CD4-positive, alpha-beta T cell treated with Interleukin-1 beta for 1 hour (primary cell): ENCODE measurements around the gene PRMT9.

Source experiments
- DNase-seq, 2 donors: peaks; one replicate each; pipeline ENCODE4 v3.0.0-alpha.2; 2020 to 2022

Gene PRMT9

DNA sequence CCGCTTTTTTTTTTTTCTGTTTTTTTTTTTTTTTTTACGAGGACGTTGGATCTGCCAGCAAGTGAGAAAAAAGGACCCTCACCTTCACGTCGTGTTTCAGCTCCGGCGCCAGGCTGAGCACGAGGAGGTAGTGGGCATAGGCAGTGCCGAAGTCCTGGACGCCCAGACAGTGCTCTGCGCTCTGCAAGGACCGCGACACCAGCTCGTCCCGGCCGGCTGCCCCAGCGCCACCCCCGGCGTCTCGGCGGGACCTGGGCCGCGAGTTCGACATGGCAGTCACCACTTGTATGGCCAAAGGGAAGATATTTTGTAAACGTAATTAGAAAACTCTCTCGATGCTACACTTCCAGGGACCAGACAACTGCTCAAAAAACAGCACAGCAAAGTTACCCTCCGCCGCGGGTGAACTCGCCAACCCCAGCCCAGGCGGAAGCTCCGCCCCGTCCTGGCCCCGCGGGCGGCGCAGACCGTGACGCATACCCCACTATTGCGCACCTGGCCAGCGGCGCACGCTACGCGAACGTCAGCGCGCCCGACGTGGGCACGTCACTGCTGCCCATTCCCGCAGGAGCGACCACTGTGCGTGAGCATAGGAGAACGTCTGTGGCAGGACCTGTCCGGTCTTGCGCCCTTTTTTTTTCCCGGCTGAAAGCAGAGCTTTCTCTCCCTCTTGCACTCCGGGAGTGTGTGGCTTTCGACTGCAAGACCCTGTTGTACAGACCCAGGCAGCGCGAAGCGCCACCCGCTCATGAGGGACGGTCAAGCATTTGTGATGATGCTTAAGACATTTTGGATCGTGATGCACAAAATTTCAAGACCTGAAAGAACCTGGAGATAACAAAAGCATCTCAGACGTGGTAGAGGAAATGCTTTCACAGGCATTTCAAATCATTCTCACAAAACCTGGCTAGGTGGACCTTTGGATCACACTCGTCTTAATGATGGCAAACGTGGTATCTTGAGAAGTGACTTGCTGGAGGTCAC lies at the start of gene PRMT9:
Gene PRMT9, minus strand, starts transcription at position 447 of the 984 bp plus-strand sequence. Its CDS starts 176 bp downstream, at position 271.
- DNase-seq = peak; percentile 86 to 88

DNA sequence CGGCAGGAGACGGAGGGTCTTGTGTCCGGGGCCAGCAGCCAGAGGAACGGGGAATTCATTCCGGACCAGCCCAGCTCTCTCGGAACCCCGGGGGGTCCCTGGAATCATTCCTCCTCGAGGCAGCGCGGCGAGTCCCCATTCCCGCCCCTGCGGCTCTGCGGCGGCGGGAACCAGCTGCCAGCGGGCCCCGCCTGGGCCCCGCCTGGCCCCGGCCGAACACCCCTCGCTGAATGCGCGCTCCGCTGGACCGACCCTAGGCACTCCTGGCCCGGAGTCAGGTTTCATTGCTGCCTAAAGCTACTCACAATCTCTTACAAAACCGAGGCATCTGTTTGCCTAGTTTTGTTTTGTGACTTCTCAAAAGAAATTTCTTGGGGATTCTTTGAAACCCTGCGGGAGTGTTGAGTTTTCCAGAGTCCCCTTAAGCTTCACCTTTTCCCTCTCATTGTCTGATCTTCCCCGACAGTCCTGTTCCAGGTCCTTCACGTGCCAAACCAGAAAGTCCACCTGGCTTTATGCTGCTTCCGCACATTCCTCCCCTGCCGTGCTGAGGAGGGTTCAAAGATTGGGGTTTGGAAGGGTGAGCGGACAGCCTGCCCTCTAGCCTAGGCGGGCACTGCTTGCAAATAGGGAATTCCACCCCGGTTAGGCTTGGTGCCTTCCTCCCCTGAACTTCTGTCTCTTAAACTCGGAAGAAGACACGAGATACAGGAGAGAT lies 48.7 kb upstream of the PRMT9 start:
- DNase-seq = no peak

DNA sequence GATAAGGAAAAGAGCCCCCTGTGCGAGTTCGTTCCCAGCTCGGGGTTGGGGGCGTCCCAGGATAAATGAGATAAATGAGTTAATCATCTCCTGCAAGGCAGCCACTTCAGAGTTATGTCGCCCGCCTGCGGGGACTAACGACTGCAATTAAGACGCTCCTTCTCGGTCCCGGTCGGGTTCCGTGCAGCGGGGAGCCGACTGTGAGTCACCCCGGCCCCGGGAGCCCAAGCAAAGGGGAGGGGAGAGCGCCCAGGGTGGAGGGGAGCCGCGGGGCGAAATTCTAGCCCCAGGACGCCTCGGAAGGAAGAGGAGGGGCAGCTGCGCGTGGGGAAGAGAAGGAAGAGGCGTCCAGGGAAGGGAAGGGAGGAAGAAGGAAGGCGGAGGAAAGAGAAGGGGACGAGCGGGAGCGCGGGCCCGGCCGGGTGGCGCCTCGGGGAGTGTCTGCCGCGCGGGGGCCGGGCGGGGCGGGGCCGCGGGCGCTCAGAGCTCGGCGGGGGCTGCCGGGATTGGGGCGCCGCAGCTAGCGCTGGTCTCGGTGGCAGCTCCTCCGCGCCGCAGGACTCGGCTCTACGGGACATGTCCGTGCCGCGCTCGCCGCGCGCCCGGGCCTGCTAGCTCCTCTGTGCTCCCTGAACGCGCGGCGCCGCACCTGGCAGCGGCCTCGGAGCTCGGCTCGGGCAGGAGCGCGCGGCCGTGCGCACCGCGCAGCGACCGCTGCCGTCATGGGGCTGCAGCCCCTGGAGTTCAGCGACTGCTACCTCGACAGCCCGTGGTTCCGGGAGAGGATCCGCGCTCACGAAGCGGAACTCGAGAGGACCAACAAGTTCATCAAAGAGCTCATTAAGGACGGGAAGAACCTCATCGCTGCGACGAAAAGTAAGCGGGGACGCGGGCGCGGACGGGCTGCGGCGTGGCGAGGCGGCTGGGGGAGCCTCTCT lies 47.9 kb upstream of the PRMT9 start, which contains the start of gene ARHGAP10:
Gene ARHGAP10, plus strand, starts transcription at position 509 of the 938 bp plus-strand sequence. Its CDS starts 214 bp downstream, at position 723.
- peak; percentile 60 to 63 for DNase-seq

DNA sequence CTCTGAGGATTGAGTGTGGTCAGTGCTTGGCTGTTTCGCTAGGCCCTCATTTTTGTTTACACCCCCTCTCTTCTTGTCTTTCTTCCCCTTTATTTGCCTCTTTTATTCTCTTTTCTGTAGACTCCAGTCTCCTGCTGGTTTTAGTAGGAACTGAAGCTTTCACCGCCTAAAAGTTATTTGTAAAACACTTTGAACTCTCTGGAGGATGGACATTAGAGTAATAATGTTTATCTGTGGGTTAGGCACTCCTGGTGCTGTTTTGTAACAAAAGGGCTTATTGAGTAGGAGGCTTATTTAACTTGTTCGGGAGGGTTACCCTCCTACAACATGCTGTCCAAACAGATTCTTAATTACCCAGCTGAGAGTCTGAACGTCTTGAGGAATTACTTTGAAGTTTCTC lies 46.4 kb upstream of the PRMT9 start:
- DNase-seq = no peak

DNA sequence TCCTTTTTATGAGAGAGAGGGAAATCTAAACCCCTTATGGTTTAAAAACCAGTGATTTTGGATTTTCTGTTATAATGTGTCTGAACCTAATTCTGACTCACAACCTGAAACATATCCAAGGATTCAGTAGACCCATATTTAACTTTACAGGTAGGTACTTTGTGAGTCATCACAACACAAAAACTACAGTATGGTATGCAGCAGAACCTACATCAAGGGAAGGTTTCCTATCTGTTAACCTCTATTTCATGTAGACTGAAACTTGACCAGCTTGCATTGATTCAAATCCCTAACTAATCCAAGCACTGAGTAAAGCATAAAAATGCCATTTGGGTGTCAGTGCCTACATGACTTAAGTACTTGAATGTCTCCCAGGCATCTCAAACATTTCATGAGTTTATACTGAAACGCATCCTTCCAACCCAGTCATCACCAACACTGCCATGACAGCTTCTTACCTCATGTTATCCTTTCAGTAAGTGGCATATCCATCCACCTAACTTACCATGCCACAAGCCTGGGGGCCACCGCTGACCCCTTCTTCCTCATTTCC lies 43.6 kb upstream of the PRMT9 start:
- DNase-seq = no peak

DNA sequence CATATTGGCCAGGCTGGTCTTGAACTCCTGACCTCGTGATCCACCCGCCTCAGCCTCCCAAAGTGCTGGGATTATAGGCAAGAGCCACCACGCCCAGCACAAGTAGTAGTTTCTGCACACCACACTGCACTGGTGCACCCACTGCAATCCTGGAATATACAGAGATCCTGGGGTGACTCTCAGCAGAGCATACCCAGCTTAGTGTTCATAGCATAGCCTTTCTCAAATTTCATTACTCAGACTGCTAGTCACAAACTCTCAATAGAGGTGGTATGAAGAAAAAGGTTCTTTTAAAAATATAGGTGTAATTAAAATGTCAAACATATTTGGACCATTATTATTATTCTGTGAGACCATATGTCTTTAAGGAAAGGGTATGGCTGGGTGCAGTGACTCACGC lies 41.7 kb upstream of the PRMT9 start:
- no peak for DNase-seq

DNA sequence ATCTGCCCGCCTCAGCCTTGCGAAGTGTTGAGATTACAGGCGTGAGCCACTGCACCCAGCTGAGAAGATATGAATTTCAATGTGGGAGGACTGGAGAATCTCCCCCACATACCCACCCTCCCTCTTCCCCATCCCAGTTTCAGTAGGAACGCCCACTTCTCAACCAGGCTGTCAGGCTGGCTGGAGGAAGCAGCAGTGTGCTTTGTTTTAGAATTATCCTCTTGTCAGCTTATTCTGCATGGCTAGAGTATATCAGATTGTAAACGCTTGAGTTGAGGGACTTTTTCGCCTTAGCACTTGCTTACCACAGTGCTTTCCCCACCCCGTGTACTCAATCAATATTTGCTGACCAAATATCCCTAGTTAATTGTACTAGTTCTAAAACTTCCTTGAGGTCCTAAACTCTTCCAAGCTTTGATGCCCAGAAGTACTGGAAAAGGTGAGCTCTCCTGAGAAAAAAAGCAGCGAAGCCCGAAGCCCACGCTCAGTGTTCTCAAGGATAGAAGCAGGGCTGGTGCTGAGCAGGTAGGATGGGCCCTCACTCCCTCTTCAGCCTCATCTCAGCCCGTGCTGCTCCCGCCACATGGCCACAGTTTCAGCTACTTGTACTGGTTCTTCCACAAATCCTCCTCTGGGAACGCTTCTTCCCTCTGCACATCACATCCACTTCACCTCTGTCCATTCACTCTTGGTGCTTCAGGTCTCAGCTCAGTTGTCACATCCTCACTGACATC lies 40.7 kb upstream of the PRMT9 start:
- no peak for DNase-seq

DNA sequence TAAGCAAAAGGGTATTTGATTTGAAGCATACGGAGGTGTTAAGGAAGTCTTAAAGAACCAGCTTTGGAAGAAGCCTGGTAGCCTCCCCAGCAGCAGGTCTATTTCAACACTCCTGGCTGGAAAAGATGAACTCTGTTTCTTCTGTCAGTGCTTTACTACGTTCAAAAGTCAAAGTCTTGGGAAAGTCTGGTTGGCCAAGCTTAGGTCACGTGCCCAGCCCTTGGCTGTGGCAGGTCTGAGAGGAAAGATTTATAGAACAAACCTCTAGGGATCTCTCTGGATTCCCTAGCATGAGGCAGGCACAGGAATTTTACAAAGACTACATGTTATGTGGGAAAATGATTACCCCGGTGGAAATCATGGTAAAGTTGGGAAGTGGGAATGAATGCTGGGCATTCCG lies 39.4 kb upstream of the PRMT9 start:
- no peak for DNase-seq

DNA sequence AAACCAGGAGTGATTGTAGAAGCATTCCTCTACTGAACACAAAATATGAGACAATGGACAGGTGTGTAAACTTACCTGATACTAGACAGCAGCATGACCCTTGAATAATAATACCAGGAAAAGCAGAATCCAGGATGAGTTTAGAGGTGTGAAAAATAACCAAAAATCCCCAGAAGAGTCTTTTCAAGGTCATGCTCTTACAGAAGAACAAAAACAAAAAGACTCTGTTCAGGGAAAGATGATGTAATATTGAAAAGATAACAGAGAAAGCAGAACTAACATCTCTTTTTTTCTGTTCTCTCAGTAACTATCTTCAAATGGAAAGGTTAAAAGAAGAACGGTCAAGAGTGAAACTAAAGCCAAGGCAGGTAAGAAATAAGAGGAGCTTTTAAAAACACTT lies 33.9 kb upstream of the PRMT9 start:
- DNase-seq = no peak

DNA sequence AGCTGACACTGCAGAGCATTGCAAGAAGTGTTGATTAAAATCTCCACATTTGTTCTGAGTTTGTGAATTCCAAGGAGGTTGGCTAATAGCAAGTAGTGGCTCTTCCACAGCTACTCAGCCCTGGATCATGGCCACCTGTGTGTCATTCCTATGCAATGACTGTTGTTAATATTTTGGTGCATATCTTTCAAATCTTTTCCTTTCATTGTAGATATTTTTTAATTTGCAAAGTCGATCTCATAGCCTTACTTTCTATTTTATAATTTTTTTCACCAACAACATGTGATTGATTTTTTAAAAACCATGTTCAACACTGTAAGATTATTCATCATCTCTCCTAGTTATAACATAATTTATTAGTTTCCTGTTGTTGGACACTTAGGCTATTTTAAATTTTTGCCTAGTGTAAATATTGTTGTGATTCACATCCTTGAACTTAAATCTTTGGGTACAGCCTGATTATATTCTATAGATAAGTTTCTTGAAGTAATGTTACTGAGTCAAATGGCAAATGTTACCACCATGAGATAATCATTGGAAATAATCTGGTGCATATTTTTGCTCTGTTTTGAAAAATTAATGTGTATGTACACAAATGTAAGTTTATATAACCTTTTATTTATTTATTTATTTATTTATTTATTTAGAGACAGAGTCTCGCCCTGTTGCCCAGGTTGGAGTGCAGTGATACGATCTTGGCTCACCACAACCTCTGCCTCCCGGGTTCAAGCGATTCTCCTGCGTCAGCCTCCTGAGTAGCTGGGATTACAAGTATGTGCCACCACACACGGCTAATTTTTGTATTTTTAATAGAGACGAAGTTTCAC lies 30.8 kb upstream of the PRMT9 start:
- no peak for DNase-seq

DNA sequence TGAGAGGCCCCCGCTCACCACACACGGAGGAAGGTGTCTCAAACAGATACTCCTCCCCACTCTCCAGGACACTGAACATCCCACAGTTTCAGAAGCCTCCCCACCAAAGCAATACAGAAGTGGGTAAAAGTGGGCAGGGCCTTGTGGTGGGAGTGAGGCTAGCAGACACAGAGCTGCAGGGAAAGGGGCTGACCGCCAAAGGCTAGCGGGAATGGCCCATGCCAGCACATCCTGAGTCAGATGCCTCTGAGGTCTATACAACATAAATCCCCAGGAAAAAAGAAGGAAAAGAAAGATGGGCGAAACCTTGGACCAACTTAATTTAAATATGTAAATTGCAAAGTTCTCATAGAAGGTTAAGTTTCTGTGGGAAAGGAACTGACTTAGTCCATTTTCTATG lies 26.0 kb upstream of the PRMT9 start:
- DNase-seq = no peak

DNA sequence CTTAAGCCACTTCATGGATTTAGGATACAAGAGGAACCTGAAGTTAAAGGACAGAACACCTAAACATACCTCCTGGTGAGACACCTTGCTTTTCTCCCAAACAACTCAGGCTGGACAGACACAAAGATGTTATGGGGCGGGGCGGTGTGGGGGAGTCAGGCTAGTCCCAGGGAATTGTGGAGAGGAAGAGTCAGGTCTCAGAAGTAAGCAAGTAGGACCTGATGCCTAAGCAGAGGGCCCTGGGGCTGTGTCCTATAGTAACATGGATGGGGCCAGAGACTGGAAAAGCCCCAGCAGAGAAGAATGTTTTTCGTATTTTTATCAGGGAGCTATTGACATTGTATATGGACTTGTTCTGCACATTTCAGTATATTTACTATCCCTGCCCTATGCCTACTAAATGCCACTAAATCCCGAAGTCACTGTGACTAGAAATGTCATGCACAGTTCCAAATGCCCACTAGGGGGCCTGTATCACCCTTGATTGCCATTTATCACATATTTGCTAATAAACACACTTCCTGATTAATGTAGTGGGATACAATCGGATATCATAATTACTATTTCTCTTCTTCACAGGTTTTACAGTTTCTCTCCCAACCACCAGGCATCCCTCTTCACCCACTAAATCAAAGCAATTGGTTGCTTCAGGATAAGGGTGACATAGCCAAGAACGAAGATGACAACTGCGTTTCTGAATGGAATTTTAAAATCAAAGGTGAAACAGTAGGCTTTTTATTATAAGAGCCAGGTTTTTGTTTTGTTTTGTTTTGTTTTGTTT lies 24.1 kb upstream of the PRMT9 start:
- DNase-seq = peak; percentile 39 to 71

DNA sequence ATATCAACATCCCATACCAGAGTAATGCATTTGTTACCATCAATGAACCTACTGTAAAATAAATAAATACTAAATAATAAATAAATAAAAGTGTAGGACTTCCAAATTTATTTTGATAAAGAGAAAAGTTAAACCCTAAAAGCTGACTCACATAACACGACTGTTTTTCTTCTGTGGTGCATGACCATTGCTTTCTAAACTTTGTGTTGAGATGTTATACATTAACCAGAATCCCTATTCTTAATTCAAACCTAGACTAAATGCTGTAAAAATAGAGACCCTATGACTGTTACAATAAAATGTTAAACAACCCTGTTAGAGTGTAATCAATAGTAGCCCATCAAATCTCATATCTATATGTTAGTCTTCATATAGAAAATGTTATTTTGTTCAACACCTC lies 20.9 kb upstream of the PRMT9 start:
- DNase-seq = no peak

DNA sequence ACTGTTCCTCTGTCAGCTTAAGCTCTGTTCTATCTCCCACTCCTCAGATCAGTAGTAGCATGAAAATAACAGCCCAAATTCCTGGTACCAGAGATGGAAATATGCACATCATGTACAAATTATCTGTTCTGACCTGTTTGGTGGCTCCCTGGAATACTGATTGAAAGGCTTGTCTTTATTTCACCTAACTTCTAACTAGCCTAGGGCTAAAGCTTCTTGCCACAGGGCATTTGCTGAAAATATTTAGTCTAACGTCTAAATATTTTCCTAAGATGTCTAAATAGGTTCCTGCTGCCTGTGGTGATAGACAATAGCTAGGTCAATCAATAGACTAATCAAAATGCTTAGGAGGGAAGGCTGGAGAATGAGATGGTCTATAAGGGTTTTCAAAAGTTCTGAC lies 12.9 kb upstream of the PRMT9 start:
- DNase-seq = no peak

DNA sequence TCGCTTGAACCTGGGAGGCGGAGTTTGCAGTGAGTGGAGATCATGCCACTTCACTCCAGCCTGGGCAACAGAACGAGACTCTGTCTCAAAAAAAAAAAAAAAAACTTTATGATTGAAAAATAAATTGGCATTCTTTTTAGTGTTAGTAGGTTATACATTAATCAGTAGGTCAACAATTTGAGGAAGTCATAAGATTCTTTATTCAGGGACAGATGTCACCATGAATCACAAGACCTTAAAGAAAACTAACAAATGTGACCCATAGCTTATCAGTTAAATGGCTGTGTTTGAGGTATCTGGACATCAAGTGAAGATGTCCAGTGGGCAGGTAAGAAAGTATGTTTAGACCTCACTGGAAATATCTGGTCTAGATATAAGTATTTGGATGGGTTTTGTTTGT lies 9.3 kb upstream of the PRMT9 start:
- DNase-seq = no peak

DNA sequence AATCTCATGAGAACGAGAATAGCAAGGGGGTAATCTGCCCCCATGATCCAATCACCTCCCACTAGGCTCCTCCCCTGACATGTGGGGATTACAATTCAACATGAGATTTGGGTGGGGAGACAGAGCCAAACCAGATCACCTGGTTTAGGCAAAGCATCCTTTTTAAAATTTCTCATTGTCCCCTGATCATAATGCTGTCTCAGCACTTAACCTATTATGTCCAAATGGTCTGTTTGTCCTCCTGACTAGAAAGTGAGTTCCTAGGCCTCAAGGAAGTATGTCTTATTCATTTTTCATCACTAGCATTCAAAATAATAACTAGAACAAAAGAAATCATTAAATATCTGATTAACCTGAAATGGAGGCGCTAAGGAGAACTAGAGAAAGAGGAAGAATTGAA lies 7.9 kb upstream of the PRMT9 start:
- no peak for DNase-seq

DNA sequence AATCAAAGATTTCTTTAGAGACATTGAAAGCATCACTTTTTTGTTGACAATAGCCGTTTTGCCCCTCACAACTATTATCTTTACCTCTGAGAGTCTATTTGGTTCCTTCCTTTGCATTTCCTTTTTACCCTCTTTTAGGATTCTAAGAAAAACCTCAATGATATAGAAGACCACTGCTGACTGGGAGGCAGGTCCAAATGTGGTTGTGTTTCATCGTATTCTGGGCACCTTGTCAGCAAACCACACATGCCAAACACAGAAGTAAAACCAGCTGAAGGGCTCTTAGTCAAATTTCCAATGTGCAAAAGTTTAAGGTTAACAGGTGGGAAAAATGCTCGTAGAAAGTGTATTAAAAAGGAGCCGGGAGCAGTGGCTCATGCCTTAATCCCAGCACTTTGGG lies 5.1 kb upstream of the PRMT9 start:
- DNase-seq = no peak

DNA sequence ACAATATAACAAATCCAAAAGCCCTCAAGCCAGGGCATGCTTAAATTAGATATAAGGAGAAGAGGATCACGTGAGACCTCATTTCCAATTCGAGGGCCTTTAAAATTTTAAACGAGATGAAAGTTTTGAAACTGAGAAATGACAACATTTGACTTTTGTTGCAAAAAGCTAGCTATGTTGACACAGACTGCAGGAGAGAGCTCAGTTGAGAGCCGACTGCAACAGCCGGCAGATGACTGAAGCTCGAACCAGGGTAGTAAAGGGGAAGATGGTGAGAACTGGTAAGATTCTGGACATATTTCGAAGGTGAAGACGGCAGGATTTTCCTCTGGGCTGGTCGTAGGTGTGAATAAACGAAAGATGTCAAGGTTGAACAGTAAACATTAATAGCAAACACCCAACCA lies 773 bp downstream of the PRMT9 start:
- DNase-seq = peak; percentile 2 to 23

DNA sequence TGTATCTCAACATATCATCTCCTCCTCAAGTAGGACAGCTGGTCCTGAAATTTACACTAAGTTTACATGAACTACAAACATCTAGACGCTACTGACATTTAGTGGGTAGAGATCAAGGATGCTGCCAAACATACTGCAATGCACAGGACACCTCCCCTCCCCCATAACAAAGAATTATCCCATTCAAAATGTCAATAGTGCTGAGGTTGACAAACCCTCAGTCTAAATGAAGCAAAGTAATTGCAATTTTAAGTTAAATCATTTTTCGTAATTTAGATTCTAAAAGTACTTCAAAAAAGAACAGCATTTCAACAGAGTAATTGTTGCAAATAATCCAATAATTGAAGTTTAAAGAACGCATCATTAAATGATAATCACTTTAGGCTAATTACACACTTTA lies 1.2 kb downstream of the PRMT9 start:
- no peak for DNase-seq
